AG10803 (cell line): ENCODE results near the gene ITGA7.

Experiments used
- DNase-seq: peaks from one replicate; pipeline ENCODE4 v3.0.0; 2010; ENCODE audit warnings: low read depth
- H3K4me3 ChIP-seq: 2 replicates; pipeline ENCODE4 v1.5.1; 2011; ENCODE audit warnings: mild to moderate bottlenecking, low read length, control low read depth
- CTCF ChIP-seq: conservative IDR thresholded peaks from 2 replicates; pipeline ENCODE4 v1.5.1; 2011; ENCODE audit warnings: mild to moderate bottlenecking, low read length, control low read depth, inconsistent platforms

ITGA7 gene

GRCh38 chr12:55738123-55739024, 30.7 kb upstream of the ITGA7 start:
- peak; percentile 89 for TF ChIP-seq CTCF
- DNase-seq, result peak; percentile 71
- peak overlapping the region; percentile 79 for H3K4me3 ChIP-seq

GRCh38 chr12:55737581-55738122, 29.9 kb upstream of the ITGA7 start:
- peak overlapping the region; percentile 79; the same call in 1 of the 2 replicates for H3K4me3 ChIP-seq
- no peak for DNase-seq
- TF ChIP-seq CTCF, result no peak; the same call in 1 of the 2 replicates

DNA sequence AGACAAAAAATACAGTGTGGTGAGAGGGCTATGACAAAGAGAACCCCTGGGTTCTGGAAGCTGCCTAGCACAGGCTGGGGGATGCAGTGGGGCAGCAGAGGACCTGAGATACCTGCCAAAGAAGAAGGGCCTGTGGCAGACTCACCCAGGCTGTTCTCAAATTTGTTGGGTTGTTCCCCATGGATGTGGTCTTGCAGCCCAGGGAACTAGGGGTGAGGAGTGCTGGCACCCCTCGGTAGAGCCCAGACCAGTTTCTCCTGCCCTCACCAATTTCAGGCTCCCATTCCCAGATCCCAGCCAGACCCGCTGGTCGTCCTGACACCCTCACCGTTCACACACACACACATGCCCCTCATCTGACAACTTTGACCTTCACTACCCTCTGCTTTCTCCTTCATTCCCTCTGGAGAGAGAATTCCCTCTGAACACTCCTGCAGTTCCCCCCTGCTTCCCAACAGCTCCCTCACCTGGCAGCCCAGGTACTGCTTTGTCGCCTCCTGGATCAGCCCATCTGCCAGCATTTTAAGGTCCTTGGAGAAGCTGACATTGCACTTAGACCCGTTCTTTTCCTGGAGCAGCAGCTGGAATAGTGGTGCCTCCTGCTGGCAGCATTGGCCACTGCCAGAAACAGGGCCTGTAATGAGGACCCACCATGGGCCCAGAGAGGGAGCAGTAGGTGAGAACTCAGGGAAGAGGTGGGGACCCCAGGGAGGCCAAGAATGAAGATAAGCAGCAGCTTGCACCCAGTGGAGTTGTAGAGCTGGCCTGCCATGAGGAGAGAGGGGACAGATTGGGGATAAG, 29.3 kb upstream of the ITGA7 start:
- DNase-seq, result peak; percentile 61
- TF ChIP-seq CTCF, result peak; percentile 82
- H3K4me3 ChIP-seq, result no peak overlapping the region

GRCh38 chr12:55736076-55736475, 28.4 kb upstream of the ITGA7 start:
- TF ChIP-seq CTCF, result no peak
- H3K4me3 ChIP-seq, result no peak overlapping the region
- DNase-seq, result no peak

GRCh38 chr12:55734595-55734994, 26.9 kb upstream of the ITGA7 start:
- H3K4me3 ChIP-seq, result no peak overlapping the region
- DNase-seq, result no peak
- TF ChIP-seq CTCF, result no peak

- H3K4me3 ChIP-seq, result no peak overlapping the region
- no peak for TF ChIP-seq CTCF
- DNase-seq, result no peak
Measured at GRCh38 chr12:55733858-55734257, 26.2 kb upstream of the ITGA7 start.
